ENCODE data around the gene SAMHD1.
"Not testable (repeated sequence)": the region's sequence is repeated elsewhere in the genome, so short reads cannot be mapped to it uniquely, and the experiment has no call there.

The SAMHD1 gene

DNA sequence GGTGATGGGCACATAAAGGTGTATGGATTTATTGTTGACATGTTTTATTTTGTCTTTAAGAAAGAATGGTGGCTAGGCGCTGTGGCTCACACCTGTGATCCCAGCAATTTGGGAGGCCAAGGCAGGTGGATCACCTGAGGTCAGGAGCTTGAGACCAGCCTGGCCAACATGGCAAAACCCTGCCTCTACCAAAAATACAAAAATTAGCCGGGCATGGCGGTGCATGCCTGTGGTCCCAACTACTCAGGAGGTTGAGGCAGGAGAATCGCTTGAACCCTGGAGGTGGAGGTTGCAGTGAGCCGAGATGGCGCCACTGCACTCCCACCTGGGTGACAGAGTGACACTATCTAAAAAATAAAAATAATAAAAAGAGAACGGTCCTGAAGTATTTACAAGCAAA lies 45.4 kb downstream of the SAMHD1 start:
- DNase-seq = not testable (repeated sequence)

DNA sequence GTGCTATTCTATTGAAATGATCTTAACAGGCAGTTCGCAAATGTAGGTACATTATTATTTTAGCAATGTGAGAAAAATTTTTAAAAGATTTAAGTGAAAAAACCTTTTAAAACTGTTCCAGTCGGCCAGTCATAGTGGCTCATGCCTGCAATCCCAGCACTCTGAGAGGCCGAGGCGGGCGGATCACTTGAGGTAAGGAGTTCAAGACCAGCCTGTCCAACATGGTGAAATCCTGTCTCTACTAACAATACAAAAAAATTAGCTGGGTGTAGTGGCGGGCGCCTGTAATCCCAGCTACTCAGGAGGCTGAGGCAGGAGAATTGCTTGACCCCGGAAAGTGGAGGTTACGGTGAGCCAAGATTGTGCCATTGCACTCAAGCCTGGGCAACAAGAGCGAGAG lies 45.9 kb downstream of the SAMHD1 start:
- DNase-seq = not testable (repeated sequence)

DNA sequence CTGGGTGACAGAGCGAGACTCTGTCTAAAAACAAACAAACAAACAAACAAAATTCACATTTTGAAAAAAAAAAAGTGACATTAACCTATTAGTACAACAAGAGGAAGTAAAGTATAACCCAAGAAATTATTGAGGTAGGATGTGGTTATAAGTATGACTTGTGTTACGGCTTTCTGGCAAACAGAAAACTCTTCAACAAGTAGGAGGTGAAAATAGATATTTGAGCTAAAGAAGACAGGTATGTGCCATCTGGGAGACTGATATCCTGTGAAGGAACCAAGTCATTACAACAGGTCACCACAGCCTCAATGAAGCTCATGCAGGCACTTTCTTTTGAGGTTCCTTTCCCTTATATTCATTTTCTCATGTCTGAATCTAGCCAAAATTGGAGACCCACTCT lies 46.8 kb downstream of the SAMHD1 start:
- no peak for DNase-seq

DNA sequence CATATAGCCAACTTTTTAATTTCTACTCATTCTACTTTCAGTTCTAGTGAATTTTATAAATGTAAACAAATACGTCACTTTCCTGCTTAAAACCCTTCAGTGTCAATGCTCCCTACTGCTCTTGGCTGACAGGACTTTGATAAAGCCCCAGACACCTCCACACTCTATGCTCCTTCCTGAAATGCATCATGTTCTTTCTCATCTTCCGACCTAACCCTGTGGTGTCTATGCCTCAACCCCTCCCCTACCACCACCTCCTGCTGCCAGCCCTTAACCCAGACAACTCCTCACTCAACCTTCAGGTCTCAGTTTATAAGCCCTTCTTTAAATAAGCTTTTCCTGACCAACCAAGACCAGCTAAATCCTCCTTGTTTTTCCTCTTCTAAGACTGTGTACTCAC lies 56.5 kb downstream of the SAMHD1 start:
- no peak for DNase-seq

DNA sequence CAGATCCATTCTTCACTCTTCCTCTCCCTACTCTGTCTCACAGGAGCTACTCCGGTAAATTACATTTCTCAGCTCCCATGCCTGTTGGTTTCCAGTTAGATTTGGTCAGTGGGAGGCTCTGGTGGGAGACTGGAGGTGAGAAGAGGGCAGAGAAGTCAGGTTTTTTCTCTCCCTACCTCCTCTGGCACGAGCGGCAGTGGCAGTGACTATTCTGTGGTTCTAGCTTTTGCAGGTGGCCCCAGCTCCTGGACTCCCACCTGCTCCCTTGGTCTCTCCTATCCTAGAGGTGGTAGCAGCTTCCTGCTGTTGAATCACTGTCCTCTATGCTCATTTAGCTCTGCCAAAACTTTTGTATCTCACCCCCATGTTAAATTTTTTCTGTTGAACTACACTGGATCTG lies 57.7 kb downstream of the SAMHD1 start:
- no peak for DNase-seq

DNA sequence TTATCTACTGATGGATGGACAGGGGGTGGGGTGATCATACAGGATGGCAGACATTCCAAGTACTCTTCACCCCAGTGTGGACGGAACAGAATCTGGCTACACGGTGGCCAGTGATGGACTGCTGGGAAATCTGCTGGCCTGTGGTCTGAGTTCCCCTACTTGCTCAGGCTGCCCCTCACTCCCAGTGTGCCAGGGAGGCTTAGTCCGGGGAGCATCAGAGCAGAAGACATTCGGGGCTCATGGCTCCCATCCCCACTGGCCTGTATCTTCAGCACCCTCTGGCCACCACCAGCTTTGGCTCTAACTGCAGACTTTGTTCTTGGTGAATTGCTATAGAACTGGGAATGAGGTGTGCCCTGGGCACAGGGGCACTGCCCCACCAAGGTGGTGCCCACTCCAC lies 60.3 kb downstream of the SAMHD1 start:
- no peak for DNase-seq

DNA sequence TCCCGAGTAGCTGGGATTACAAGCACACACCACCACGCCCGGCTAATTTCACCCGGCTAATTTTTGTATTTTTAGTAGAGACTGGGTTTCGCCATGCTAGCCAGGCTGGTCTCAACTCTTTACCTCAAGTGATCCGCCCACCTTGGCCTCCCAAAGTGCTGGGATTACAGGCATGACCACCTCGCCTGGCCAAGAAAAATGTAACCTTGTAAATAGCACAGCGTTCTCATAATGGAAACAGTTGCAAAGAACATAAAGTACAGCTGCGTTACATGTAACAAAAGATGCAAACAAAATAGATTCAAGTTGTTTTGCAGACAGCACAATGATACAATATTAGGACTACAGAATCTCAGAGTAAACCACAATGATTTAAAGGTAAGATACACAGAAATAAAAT lies 60.9 kb downstream of the SAMHD1 start:
- DNase-seq = no peak

DNA sequence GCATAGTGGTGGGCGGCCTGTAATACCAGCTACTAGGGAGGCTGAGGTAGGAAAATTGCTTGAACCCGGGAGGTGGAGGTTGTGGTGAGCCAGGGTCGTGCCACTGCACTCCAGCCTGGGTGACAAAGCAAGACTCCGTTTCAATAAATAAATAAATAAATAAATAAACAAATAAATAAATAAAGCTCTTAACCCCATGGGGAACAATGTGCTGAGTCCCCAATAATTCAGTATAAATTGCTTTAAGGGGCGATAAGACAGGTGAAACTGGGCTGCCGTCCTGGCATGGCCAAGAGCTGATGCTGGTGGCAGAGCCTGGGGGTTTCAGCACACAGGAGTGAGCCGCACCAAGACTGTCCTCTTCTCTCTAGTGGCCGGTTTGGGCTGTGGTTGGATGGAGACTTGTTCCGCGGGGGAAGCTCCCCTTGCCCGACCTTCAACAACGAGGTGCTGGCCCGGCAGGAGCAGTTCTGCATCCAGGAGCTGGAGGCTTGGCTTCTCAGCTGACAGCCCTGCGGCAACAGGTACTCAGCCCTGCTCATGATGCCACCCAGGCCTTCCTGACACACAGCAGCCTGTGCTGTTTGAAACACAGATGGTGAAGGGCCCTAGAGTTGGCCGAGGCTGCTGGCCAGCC lies 62.5 kb downstream of the SAMHD1 start:
- DNase-seq = no peak

DNA sequence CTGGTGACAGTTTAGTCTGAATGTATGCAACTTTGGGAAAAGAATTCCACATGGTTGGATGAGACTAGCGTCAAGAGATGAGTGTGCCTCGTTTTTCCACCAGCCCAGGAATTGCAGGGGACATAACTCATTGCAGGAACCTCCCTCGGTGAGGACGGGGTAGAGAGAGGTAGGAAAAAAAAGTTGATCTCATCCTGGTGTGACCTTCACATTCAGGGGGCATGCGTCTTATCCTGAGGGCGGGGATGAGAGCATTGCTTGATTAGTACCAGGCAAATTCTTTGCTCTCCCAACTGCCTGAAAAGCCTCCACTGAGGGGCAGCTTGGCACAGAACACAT lies 63.8 kb downstream of the SAMHD1 start:
- DNase-seq = no peak

DNA sequence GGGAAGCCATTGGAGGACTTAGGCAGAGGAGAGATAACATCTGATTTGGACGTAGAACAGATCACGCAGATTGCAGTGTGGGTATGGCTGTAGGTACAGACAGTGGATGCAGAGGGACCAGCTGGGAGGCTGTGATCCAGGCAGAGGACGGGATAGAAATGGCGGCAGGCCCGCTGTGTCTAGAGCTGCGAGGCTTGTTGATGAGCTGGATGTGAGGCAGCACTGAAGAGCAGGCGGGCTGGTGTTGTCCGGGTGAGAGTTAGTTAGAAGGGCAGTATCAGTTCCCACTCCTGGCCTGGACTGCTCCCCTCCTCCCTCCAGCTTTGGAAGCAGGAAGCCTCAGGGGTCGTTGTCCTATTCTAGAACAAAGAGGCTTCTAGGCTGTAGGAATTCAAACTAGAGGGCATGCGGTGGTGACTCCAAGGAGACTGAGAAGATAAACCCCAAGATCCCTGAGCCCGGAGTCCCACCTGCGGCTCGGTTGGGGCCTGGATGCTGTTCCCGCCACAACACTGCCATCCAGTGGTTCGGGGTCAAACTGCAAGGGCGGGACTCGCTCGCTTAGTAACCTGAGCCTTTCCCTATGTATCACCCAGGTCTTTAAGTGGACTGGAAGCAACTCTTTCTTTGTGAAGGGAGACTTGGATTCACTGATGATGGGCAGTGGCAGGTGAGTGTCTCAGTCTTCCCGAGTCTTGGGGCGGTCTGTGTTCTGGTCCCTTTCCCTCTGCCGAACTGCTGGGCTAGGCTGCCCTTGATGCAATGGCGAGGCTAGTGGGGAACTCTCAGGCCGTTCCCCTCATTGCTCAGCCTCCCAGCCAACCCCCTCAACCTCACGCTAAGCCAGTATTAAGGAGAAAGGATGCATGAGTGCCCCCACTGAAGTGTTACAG lies 64.4 kb downstream of the SAMHD1 start:
- peak; percentile 61 to 86 for DNase-seq

DNA sequence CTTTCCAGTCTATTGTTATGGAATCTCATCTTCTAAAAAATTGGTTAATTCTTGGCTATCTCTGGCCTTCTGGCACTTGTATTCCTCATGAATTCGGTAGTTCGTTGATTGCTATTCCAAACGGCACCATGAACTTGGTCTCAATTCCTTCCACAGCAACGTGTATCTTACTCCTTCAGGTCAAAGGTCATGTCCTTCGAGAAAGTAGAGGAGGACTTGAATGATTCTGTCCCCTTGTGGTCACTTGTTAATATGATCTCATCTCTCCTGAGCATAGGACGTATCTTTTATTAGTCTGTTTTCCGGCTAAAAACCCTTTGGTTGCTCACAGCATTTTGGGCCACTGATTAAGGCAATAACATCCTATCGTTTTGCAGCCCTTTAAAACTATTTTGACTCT lies 66.2 kb downstream of the SAMHD1 start:
- no peak for DNase-seq

DNA sequence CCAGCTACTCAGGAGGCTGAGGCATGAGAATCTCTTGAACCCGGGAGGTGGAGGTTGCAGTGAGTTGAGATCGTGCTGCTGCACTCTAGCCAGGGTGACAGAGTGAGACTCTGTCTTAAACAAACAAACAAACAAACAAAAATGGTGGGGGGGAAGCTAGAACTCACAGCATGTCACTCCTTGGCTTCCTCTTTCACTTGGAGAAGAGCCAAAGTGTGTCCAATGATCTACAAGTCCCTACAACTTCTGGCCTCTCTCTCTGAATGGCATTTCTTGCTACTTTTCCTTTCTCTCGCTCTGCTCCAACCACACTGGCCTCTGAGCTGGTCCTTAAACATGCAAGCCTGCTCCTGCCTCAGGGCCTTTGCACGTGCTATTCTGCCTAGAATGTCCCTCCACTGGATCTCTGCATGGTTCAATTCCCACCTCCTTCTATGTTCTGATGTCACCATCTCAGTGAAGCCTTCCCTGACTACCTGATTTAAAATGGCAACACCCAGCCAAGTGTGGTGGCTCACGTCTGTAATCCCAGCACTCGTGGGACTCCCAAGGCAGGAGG lies 67.5 kb downstream of the SAMHD1 start:
- DNase-seq = no peak

DNA sequence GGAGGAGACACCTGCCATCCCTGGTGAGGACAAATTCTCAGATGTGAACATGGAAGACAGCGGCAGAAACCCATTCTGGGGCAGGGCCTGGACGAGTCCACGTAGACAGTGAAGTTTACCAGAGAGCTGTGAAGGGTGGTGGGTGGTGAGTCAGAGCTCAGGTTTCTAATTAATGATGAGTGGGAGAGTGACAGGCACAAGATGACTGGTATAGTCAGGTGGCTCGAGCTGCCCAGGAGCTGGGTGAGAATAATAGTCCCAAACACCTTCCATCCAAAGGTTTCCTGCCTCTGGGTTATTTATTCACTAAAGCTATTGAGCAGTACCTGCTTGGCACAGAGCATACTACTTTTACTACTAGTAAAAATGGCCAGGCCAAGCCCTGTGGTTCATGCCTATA lies 69.6 kb downstream of the SAMHD1 start:
- DNase-seq = no peak

DNA sequence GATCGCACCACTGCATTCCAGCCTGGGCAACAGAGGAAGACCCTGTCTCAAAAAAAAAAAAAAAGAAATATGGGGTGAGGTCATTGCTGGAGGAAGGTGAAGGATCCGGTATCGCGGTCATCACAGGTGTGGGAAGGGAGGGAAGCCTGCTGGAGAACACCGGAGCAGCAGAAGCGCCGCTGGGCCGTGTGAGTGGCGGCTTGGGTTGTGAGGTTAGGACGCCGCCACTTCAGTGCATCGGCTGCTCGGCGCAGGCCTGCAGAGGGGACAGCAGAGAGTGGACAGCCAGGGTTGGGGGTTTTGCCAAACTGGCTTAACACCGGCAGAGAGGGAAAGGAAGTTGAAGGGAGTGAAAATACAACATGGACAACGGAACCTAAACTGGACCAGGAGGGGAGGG lies 70.2 kb downstream of the SAMHD1 start:
- DNase-seq = no peak

DNA sequence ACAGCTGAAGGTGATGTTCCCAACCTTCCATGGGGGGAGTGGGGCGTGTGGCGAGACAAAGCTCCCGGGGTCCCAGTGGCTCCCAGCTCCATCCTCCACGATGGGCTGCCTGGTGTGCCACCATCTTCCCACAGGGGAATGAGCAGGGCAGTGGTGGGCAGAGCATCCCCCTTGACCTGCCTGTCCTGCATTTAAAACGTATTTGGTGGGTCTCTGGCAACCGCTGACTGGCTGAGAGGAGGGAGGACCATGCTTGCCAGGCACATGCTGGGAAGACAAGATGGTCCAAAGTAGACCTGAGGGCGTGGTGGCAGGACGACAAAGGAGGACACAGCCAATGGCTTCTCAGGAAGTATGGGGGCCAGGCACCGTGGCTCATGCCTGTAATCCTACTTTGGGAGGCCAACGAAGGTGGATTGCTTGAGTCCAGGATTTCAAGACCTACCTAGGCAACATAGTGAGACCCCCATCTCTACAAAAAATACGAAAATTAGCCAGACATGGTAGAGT lies 70.7 kb downstream of the SAMHD1 start:
- no peak for DNase-seq

DNA sequence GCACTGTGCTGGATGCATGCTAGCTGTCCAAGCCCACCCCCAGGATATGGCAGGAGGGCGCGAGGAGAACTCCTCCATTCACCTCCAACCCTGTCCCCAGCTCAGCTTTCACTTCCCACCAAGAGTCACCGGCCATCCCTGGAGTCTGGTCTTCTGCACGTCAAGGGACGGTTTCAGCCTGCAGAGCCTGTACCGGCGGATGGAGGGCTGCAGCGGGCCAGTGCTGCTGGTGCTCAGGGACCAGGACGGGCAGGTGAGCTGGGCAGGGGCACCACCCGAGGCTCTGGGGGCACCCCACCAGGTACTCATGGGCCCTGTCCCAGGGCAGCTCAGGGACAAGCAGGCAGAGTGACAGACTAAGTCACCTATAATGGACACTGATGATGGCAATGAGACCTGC lies 72.6 kb downstream of the SAMHD1 start:
- DNase-seq = no peak

DNA sequence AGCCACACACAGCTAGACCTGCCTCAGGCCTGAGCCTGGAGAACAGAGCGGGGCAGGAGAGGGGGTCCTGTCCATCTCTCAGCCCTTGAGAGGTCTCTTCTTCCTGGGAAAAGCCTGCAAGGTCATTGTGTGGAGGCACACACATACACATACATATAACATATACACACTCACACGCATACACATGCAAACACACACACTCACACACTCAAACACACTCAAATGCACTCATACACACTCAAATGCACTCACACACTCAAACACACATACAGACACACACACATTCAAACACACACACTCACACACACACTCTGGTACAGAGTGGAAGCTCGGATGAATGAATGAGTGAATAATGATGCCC lies 75.1 kb downstream of the SAMHD1 start:
- DNase-seq = no peak

DNA sequence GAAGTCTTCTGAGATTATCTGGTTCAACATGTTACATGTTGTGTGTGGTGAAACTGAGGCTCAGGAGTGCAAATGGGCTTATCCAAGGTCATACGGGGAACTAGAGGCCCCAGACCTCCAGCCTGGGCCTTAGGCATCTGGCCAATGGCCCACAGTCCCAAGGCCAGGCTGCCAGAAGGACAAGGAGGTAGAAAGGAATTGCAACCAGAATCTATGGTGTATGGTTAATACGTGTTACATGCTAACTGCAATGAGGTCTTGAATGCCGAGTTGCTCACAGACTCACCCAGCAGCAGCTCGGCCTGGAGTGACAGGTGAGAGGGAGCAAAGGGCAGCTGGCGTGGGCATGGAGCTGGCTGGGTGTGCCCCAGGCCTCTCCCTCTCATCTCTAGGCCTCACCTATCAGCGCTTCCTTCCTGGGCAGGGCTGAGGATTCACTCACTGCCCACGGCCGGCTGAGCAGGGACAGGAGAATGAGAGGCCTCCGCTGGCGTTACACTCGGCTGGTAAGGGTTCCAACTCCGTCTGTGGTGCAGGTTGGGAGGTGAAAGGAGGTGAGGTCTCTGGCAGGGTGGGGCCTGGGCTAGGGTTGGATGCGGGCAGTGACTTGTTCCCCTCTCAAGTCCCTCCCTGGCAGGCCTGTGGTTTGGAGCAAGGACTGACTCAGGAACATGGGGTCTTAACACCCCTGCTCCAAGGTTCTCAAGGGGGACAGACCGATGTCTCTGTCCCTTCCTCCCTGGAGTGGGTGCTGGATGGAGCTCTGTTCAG lies 75.6 kb downstream of the SAMHD1 start, which contains the start of gene TLDC2:
Gene TLDC2 (plus strand): TSS at position 437 of the 771 bp plus-strand sequence. CDS start 37 bp downstream, at position 474.
- no peak for DNase-seq

DNA sequence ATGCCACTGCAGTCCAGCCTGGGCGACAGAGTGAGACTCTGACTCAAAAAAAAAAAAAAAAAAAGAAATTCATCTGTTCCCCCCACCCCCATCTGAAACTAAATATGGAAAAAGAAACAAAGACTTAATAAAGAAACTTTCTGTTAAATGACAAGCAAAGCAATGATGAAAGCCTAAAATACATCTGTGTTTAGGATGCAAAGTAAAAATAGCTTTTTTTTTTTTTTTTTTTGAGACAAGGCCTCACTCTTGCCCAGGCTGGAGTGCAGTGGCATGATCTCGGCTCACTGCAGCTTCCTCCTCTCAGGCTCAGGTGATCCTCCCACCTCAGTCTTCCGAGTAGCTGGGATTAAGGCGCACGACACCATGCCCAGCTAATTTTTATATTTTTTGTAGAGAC lies 76.4 kb downstream of the SAMHD1 start:
- not testable (repeated sequence) for DNase-seq

DNA sequence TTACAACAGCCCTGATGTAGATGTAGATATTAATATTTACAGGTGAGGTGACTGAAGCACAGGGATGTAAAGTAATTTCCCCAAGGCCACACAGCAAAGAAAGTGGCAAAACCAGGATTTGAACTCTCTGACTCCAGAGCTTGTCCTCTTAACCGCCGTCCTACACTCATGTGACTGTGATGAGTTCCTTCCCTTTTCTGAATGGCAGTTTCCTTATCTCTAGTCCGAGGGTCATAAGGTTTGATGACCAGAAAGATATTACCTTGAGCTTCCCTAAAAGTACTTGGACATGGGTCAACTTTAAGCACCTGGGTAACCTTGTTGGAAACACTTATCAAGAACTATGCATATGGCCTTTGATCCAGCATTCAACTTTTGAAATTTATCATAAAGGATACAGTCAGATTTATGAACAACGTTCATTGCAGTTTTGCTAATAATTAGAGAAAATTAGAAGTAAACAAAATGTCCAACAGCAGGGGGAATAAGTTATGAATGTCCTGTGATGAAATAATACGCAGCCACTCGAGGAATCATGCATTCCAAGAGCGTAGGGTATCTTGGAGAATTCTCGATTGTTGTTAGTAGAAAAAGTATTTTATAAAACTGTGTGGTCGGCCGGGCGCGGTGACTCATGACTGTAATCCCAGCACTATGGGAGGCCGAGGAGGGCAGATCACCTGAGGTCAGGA lies 77.9 kb downstream of the SAMHD1 start:
- DNase-seq = no peak

DNA sequence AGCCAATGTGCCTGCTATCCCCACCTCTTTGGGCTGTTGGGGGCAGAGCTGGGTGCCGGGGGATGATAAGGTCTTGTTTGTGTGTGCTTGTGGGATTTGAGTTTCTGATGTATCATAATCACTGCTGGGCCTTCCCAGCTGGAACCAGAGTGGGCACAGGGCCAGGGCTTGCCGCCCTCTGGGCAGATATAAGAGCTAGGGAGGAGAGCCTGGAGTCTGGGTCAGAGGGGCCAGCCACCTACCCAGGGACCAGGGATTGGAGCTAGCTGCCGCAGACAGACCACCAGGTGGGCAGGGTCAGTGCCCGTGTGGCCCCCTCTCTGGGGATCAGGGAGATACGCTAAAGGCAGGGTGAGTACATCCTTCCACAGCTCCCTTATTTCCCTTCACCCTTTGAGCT lies 78.7 kb downstream of the SAMHD1 start:
- DNase-seq = no peak

All from NCI-H446 (cell line).